ENCODE data around the gene COQ9.

- no peak for TF ChIP-seq CTCF (IDR thresholded peaks at IDR 0.05; ENCODE audit: borderline replicate concordance, extremely low read depth, low read length, poor library complexity, severe bottlenecking)
- no peak for TF ChIP-seq EZH2 (IDR thresholded peaks at IDR 0.05; ENCODE audit: borderline replicate concordance, low read depth, low read length, severe bottlenecking)
Measured at GRCh38 chr16:57413733-57414132, 33.5 kb upstream of the COQ9 start.

Measured in DND-41 (cell line).